HG02981 (cell line): ENCODE results near the gene ARHGEF10L.

Source experiments
- ATAC-seq: cut with Tn5 transposase; IDR thresholded peaks from one replicate; pipeline ENCODE4 v1.9.1; 2021; ENCODE audit warnings: mild to moderate bottlenecking, moderate library complexity; ENCODE audit not compliant: unreplicated experiment

Gene ARHGEF10L

DNA sequence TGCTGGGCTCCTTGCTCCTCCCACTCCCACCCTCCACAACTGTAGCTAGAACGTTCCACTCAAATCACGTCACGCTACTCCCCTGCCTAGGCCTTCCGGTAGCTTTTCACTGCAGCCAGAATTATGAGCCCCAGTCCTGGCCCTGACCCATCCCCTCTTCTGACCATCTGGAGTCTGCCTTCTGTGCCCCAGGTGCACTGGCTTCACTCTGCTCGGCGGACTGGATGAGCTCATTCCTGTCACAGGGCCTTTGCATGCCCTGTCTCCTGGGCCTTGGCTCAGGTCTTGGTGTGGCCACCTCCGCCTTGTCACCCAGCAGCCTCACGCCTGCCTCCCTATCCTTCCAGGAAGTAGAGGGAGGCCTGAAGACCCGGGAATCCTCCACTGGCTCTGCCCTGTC, 153.1 kb downstream of the ARHGEF10L start:
- ATAC-seq = no peak

DNA sequence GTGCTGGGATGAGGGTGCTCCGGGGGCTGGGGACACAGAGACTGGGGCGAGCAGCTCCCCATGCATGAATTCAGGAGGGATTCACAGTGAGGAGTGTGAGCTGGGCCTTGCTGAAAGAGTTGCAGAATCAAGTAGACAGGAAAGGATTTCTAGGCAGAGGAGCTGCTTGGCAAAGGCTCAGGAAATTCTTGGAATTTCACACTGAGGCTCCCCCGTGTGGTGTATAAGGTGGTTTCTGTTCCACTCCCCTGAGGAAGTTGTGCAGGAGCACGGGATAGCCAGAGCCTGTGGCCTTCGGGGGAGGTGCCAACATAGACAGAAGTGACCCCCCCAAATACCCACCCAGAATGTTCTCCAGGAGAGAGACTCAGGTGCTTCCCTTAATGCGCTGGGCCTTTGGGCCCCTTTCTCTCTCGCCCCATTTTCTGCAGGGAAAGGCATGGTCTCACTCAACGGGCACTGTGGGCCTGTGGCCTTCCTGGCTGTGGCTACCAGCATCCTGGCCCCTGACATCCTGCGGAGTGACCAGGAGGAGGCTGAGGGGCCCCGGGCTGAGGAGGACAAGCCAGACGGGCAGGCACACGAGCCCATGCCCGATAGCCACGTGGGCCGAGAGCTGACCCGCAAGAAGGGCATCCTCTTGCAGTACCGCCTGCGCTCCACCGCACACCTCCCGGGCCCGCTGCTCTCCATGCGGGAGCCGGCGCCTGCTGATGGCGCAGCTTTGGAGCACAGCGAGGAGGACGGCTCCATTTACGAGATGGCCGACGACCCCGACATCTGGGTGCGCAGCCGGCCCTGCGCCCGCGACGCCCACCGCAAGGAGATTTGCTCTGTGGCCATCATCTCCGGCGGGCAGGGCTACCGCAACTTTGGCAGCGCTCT, 157.2 kb downstream of the ARHGEF10L start:
- no peak for ATAC-seq

DNA sequence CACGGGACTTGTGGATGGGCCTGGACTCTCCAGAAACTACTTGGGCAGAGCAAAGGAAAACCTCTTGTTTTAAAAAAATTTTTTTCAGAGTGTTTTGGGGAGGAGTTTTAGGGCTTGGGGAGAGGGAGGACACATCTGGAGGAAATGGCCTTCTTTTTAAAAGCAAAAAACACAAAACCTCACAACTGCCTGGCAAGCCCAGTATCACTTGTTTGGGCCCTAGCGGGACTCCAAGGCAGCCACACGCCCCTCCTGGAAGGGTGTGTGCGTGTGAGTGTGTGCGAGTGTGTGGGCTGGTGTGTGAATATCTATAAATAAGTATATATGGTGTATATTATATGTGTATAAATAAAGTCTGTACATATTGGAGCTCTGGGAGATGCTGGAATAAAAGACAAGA, 158.0 kb downstream of the ARHGEF10L start:
- ATAC-seq = no peak

DNA sequence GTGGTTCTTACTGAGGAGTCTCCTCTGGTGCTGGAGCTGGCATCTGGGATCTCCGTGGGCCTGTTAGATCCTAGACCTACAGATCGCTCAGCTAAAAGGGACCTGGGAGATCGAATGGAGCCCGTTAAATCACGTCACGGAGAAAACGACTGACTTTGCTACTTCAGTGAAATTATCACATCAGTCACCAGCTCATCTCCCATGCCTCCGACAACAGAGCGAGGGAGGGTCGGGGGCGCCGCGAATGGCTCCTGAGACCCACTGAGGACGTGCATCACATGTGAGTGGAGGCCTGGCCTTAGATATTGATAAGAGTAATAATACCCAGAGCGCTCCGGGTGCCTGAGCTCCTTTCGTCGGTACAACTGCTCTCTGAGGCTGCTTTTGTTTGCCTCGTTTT, 160.1 kb downstream of the ARHGEF10L start:
- ATAC-seq = no peak

DNA sequence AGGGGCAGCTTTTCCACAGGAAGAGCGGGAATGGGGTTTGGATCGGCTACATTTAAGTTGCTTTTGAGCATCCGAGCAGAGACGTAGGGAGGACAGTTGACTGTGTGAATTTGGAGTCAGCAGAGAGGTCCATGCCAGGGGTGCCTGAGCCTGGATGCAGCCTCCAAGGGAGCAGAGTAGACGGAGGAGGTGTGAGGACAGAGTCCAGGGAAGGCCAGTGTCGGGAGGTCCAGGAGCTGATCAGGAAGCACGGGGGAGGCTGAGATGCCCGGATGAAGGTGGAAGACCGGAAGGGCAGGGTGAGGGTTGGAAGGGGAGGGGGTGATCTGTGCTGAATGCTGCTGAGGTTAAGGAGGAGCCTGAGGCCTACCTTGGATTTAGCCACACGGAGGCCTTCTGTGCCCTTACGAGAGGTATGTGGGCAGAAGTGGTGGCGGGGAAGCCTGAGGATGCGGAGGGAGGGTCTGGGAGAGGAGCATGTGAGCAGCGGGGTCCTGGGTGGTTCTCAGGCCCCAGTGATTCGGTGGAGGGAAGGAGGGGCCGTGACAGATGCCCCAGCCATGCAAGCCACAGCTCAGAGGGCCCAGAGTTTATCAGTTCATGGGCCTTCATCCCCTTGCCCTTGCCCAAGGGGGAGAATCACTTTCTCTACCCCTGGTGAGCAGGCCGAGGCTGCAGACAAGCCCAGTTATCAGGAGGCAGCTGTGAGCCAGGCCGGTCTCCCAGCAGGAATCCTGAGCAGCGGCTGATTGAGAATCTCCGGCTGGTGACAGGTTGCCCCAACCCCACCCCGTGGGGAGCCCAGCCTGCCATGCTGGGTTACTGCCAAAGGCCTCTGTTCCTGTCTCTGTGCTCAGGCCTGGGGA, 161.7 kb downstream of the ARHGEF10L start:
- ATAC-seq = no peak

DNA sequence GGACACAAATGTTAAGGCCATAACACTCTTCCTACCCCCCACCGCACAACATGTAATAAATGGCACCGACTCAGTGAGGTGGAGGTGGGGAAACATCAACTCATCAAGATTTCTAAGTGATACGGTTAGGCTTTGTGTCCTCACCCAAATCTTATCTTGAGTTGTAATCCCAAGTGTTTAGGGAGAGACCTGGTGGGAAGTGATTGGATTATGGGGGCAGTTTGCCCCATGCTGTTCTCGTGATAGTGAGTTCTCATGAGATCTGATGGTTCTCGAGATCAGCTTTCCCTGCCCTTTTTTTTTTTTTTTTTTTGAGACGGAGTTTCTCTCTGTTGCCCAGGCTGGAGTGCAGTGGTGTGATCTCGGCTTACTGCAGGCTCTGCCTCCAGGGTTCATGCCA, 164.7 kb downstream of the ARHGEF10L start:
- no peak for ATAC-seq

DNA sequence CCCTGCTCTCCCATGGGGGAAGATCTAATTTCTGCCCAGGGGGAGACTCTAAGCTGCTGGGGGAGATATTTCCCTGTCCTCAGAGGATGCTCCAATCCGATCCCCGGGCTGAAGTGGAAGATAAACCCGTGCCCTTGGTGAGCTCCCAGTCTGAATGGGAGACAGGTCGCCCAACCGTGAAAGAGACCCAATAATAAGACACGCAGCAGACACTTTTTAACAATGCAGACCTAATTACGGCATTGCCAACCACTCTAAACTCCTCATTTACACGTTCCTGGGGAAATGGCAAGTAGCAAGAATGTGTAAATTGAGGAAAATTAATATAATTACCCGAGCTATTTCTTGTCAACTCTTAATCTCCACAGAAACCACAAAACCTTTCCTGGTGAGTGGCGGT, 166.9 kb downstream of the ARHGEF10L start:
- ATAC-seq = no peak

DNA sequence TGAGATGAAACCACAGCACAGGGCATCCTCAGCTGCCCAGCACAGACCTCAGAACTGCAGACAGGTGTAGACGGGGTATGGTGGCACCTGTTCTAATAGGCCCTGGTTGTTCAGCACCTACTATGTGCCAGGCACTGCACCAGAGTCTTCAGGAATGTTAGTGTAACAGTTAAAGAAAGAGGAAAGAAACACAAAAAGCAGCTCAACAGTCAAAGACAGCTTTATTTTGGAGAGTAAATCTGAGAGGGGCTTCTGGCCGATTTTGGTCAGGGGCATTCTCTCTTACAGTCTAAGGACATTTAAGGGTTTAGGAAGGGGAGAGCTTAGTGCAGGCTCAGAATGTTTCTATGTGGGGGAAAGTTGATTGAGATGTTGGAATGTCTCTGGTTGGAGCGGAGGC, 170.5 kb downstream of the ARHGEF10L start:
- ATAC-seq = no peak

DNA sequence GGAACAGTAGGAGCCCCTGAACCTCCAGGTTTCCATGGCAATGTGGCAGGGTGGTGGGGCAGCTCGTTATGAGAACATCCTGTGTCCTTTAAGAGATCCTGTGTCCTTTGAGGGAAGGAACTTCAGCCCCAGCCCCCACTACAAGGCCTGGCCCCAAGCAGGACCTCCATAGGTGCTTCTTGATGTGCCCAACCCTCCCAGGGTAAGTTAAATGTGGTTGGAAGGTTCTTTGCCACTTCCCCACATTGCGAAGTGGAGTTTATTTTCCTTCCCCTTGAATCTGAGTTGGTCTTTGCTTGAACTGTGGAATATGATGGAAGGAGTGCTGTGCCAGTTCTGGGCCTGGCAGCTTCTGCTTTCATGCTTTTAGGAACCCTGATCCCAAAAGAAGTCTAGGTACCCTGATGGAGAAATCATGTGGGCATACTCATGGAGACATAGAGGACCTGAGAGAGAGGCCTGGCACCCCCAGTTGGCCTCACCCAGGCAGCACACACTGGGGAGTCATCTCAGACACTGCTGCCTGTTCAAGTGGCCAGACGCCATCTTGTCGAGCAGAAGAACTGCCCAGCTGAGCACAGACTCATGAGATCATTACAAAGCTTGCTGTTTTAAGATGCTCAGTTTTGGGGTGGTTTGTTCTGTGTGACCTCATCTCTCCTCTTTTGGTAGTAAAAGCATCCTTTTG, 171.5 kb downstream of the ARHGEF10L start:
- ATAC-seq = no peak

DNA sequence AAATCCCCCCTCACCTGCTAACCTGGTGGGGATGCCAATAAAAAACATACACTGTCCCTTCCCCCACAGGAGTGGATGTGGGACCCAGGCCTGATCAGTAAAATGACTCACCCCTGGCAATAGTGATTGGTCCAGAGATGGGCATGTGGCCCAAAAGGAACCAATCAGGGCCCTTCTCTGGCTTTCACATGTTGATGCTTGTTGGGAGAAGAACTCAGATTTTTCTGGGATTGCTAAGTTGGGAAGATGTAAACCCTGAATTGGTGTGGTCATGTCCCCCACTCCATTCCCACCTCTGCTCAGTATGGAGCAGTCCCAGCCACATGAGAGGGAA, 172.0 kb downstream of the ARHGEF10L start:
- ATAC-seq = no peak

DNA sequence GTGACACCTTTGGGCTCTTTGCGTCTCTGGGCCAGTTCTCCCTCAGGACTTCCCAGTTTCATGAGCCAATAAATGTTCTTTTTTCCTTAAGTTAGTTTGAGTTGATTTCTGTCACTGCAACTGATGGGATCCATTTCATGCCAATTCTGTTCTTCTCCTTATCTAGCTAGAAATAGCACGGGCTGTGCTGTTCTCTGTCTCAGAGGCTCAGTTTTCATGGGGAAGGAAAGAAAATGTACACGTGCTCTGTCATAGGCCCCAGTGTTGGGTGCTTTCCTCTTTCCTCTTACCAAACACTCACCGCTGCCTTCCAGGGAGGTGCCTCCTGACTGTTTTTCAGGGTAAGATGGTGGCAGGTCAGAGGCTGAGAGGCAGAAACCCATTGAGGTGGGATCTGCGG, 172.4 kb downstream of the ARHGEF10L start:
- ATAC-seq = no peak

DNA sequence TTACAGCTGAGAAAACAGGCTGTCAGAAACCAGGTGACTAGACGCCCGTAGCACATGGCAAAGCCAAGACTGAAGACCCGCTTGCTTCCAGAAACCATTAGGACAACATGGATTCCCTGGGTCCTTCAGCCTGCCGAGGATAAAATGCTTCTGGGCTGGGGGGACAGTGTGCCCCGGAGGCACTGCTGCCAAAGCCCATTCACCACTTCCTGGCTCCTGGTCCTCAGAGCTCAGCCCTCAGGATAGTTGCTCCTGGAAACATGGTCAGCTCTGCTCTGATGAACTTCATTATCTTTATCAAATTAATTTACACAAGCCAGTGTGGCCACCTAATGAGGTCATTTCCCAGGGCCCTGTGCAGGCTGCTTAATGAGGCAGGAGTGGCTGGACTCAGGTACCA, 174.5 kb downstream of the ARHGEF10L start:
- no peak for ATAC-seq

DNA sequence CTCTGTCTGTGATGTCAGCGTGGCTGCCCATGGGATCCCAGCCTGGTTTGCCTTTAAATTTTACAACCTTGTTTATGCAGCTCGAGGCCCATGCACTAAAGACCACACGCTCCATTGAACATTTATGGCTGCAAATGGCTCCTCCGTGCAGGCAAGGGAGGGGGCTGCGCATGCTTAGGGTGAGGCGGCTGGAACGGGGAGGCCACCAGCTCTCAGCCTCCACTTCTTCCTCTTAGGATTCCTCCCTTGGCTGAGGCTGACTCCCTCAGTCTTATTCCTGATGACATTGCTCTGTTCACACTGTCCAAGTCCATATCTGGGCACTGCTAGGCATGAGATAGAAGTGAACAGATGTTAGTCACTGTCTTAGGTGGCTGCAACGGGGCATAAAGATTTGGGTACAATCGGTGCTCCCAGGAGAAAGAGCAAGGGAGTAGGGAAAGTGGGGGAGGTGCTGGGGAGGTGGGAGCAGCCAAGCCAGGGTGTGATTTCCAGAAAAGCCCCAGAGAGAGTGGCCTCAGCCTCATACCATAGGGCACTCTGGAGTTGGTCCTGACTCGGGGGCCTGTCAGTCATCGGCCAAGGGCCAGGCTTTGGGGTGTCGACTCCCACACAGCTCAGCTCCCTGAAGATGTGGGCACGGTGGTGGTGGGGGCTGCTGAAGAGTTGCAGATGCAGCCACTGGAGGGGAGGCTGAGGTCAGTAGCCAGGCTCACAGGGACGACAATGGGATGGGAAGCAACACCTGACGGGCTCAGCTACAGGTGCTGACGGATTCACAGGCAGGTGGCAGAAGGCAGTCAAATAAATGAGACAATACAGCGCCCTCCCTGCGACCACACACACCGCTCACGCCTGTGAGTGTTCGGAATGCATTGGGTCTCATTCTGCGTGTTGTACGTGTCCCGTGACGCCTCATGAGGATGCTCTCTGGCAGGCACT, 178.4 kb downstream of the ARHGEF10L start:
- ATAC-seq = no peak

DNA sequence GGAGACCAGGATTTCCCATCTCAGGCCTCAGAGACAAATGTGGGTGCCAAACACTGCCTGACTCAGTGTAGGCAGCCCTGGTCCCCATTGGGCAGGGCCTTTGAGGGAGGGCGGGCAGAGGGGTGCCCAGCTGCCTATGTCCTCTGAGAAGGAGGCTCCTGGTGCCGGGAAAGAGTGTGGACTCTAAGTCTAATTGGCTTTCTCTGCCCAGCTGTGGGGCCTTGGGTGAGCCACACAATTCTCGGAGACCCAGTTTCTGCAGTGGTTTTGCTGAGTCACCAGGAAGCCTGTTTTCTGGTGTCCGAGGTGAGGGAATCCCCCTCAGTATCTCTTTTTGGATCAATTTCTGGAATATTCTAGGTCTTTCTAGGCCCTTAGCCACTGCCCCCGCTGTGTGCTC, 180.4 kb downstream of the ARHGEF10L start:
- ATAC-seq = no peak

DNA sequence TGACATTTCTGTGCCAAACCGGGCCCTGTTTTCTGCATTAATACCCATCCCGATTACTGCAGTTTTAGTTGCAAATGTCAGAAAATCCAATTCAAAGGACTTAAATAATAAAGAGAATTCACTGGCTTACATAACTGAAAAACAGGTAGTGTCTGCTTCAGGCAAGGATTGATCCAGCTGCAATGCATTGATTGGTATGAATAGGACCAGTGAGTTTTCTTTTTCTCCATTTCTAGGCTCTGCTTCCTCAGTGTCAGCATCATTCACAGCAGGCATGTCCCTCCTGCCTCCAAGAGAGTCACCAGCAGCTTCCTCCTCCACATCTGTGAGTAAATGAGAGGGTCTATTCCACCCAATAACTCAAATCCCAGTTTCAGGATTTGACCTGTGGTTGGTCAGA, 181.9 kb downstream of the ARHGEF10L start:
- ATAC-seq = no peak

DNA sequence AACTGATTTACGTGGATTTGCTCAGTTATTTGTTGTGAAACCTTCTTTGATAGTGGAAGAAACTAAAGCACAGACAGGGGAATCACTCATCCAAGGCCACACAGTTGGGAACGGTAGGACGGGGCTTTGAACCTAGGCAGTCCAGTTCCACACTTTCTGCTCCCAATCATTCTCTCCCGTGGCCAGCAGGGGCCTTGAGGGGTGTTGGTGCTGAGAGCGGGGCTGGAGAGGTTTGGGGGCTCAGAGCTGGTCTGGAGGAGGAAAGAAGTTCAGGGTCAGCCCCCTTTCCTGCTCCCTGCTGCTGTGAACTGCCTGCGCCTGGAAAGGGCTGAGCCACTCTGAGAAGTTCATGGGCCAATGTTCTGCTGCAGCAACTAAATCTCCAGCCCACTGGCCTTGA, 184.2 kb downstream of the ARHGEF10L start:
- ATAC-seq = no peak

DNA sequence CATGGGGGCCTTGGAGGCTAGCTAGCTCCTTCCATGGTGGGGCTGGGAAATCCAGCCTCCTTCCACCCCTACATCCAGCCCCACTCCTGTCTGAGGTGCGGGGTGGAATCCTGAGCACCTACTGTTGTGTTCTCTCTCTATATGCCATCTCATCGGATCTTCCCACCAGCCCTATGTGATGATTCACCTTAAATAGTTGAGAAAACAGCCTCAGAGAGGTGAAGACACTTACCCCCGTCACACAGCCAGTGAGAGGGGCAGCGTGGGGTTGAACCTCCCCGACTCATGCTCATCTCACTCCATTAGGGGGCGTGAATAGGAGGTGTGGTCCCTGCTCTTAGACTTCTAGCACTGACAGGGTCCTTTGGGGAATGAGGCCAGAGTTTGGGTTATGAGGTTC, 184.7 kb downstream of the ARHGEF10L start:
- ATAC-seq = no peak

DNA sequence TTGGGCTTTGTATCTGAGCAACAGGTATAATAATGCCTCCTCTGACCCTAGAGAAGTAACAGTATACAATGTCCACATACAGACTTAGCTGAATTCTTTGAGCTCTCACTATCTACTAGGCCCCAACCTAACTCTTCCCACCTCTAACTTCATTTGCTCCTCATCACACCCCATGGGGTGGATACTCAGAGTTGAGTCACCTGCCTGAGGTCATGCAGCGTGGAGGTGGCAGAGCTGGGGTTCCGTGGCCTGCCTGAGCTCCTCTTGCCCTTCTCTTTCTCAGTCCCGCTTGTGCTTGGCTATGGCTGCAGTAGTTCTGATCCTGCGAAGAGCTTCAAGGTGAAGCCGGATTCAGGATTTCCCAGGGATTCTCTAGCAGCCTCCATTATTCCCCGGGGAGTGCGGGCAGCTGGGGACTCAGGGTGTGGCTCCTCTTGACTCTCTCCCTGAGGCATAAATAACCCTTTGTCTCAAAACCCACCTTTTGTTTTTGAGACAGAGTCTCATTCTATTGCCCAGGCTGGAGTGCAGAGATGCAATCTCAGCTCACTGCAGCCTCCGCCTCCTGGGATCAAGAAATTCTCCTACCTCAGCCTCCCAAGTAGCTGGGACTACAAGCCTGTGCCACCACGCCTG, 185.7 kb downstream of the ARHGEF10L start:
- ATAC-seq = no peak

DNA sequence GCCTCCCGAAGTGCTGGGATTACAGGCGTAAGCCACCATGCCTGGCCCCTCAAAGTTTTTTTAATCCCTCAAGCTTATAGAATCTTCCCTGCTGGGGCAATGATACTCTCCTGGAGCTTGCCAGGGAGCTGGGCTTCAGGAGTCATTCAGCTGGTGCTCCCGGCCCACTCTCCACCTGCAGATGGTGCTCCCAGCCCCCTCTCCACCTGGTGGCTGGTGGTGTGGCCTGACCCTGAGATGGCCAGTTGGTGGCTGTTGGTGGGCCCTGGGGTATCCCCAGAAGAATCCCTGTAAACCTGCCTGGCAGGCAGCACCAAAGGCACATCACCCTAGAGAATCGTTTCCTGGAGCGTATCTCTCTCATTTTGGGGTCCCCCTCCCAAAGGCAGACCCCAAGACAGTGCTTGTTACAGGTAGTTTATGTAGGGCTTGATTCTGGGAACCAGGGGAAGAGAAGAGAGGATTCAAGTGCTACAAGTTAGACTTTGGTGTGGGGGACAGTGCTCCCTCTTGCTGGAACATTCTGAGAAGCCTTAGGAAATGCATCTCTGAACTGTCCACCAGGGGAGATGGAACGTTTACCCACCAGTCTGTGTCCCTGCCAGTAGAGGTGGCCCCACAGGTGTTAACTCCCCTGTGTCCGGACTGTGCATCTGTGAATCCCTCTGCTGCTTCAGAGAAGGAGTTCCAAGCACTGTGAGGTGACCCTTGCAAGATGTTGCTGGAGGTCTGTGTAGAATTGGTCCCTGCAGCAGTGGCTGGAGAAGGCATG, 186.5 kb downstream of the ARHGEF10L start:
- ATAC-seq = no peak
